Stimulated activated CD4-positive, alpha-beta T cell treated with anti-CD3 and anti-CD28 coated beads, Interleukin-1b, Interleukin-23, amount 100 ng/mL, for 24 hours (primary cell): ENCODE measurements around the gene TTC28.
"Not testable (repeated sequence)": the region's sequence is repeated elsewhere in the genome, so short reads cannot be mapped to it uniquely, and the experiment has no call there.

ENCODE experiments used
- DNase-seq, 4 experiments: peaks; one replicate each; pipeline ENCODE4 v3.0.0-alpha.2; 2020; ENCODE audit warnings: low read depth in 4 of 4, low spot score in 1 of 4

TTC28 gene

GRCh38 chr22:28239941-28240340 is 439.7 kb downstream of the TTC28 start:
- DNase-seq: no peak

GRCh38 chr22:28237783-28238182 is 441.9 kb downstream of the TTC28 start:
- DNase-seq: no peak

- DNase-seq: no peak
These were observed 442.5 kb downstream of the TTC28 start for GRCh38 chr22:28237112-28237511.

GRCh38 chr22:28232204-28232603 is 447.4 kb downstream of the TTC28 start:
- no peak for DNase-seq

GRCh38 chr22:28231441-28231840 is 448.2 kb downstream of the TTC28 start:
- no peak for DNase-seq

- no peak for DNase-seq
These were observed 449.0 kb downstream of the TTC28 start for GRCh38 chr22:28230671-28231070.

GRCh38 chr22:28229566-28230485 is 449.8 kb downstream of the TTC28 start:
- no peak for DNase-seq

GRCh38 chr22:28223826-28224225 is 455.8 kb downstream of the TTC28 start:
- no peak for DNase-seq

GRCh38 chr22:28222976-28223745 is 456.5 kb downstream of the TTC28 start:
- DNase-seq: no peak

- no peak for DNase-seq
These were observed 457.1 kb downstream of the TTC28 start for GRCh38 chr22:28222571-28222970.

- no peak for DNase-seq
These were observed 457.6 kb downstream of the TTC28 start for GRCh38 chr22:28222052-28222451.

GRCh38 chr22:28220626-28221363 is 458.8 kb downstream of the TTC28 start:
- DNase-seq: no peak

- no peak for DNase-seq
These were observed 462.4 kb downstream of the TTC28 start for GRCh38 chr22:28217277-28217676.

GRCh38 chr22:28214750-28215149 is 464.9 kb downstream of the TTC28 start:
- DNase-seq: not testable (repeated sequence)

- DNase-seq: not testable (repeated sequence)
These were observed 470.2 kb downstream of the TTC28 start for GRCh38 chr22:28209457-28209856.

GRCh38 chr22:28208787-28209186 is 470.9 kb downstream of the TTC28 start:
- DNase-seq: no peak

- DNase-seq: no peak
These were observed 471.6 kb downstream of the TTC28 start for GRCh38 chr22:28208036-28208435.

GRCh38 chr22:28207281-28208030 is 472.2 kb downstream of the TTC28 start:
- DNase-seq: no peak

GRCh38 chr22:28205926-28206325 is 473.7 kb downstream of the TTC28 start:
- DNase-seq: no peak

- DNase-seq: no peak
These were observed 475.3 kb downstream of the TTC28 start for GRCh38 chr22:28204382-28204781.

- DNase-seq: no peak
These were observed 476.4 kb downstream of the TTC28 start for GRCh38 chr22:28203286-28203685.
